ENCODE results near the gene ATAD5. TPM values are rescaled to one million over a fixed set of nuclear protein-coding genes. Genes with fewer than 3 reads are reported as not detected.

Gene ATAD5
- total and polyA plus RNA-seq, 2 of the 4 experiments (the other 2 are of a cell fraction): 1.0 to 1.3 TPM

DNA sequence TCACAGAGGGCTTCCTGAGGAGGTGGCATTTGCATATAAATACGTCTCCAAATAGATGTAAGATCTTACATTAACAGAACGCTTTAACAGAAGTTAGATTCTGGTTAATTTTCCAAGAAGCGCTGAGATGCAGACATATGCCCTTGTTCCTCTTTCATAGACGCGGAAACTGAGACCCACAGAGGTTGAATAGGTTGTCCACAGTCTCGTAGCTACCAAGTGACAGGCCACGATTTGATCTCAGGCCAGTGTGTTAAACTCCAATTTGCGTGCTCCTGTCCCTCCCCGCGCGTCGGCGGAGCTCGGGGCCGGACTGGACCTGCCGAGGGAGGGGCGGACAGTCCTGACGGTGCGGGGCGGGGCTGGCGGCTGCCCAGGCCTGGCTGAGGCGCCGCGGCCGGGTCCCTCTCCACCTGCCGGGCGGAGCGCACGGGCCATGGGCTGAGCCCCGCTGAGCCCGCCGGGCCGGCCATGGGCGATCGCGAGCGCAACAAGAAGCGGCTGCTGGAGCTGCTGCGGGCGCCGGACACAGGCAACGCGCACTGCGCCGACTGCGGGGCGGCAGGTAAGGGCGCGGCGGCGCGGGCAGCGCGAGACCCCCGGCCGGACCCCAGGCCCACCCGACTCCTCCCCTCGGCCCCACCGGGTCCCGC, 89.9 kb downstream of the ATAD5 start, which contains the start of gene ADAP2:
ADAP2 (plus strand) TSS at position 402 of the 653 bp plus-strand sequence; CDS start at position 472, 70 bp downstream.
- Histone ChIP-seq H3K27ac (ENCODE audit: insufficient read depth, low read length) (no peak within 1 kb of the TSS), H3K4ac (ENCODE audit: low read depth, low read length) (peak within 1 kb of the TSS; percentile 83), H3K14ac (replicated peaks; ENCODE audit: low read depth, low read length) (0 out of 2 replicates have a peak within 1 kb of the TSS, but pooled peaks have one; percentile 62), H3K4me3 (ENCODE audit: insufficient read depth, low read depth, low read length) (peak within 1 kb of the TSS; percentile 1; the same call in 1 of the 2 replicates), H2AK9ac (replicated peaks; ENCODE audit: low read depth, low read length, poor library complexity) (peak within 1 kb of the TSS; percentile 58), H3K23ac (ENCODE audit: low read depth, low read length) (peak within 1 kb of the TSS; percentile 60), H4K5ac (ENCODE audit: low read depth, low read length) (no peak within 1 kb of the TSS), H2BK15ac (ENCODE audit: low read depth, low read length) (peak within 1 kb of the TSS; percentile 73; the same call in 1 of the 3 replicates), H4K20me1 (ENCODE audit: insufficient read depth, low read length) (no peaks in the 10 kb centered on the region), H3K18ac (ENCODE audit: low read depth, low read length) (no peak within 1 kb of the TSS), H3K27me3 (ENCODE audit: control insufficient read depth, insufficient read depth, low read length) (peaks cover 13% of the 10 kb centered on the region), H3K9me1 (ENCODE audit: insufficient read depth, low read length) (peaks cover 6% of the 10 kb centered on the region), H3K9me3 (ENCODE audit: control insufficient read depth, insufficient read depth, low read length) (no peaks in the 10 kb centered on the region), H3K9ac (ENCODE audit: low read depth, low read length) (no peak within 1 kb of the TSS), H3K56ac (ENCODE audit: extremely low read depth, insufficient read depth, low read length) (no peak within 1 kb of the TSS), H2BK20ac (ENCODE audit: low read depth, low read length) (peak within 1 kb of the TSS; percentile 85; the same call in 1 of the 2 replicates), H2AFZ (replicated peaks; ENCODE audit: low read length, poor library complexity) (peak within 1 kb of the TSS; percentile 95), H2BK5ac (ENCODE audit: low read depth, low read length, poor library complexity, severe bottlenecking) (peak within 1 kb of the TSS; percentile 83), H3K36me3 (ENCODE audit: control insufficient read depth, insufficient read depth, low read length) (no peaks in the 10 kb centered on the region), H4K91ac (ENCODE audit: insufficient read depth, low read depth, low read length) (0 out of 2 replicates have a peak within 1 kb of the TSS, but pooled peaks have one; percentile 91), H3K4me1 (ENCODE audit: control insufficient read depth, insufficient read depth, low read length) (peaks cover 5% of the 10 kb centered on the region), H2BK120ac (ENCODE audit: low read depth, low read length) (peak within 1 kb of the TSS; percentile 87), H3K79me1 (ENCODE audit: low read depth in 1 of 2, low read length in 2 of 2) (0 out of 4 replicates have a peak, but pooled peaks cover 0 to 5% of the 10 kb centered on the region in 2 experiments), H4K8ac (ENCODE audit: low read depth in 2 of 2, low read length in 2 of 2) (peak within 1 kb of the TSS; percentile 40 to 88; a peak in 2 of 4 replicates), H3K4me2 (ENCODE audit: low read depth, low read length) (peak within 1 kb of the TSS; percentile 65), H2AK5ac (ENCODE audit: low read depth, low read length) (peak within 1 kb of the TSS; percentile 85; the same call in 1 of the 2 replicates)
- intact Hi-C loops (cut with micrococcal nuclease): no loop called here
- dilution Hi-C loops (cut with HindIII; ENCODE audit: low sequenced_read_pairs, unreplicated experiment): no loop called here
- in situ Hi-C loops (cut with MboI; ENCODE audit: low sequenced_read_pairs): no loop called here
- BruUV-seq (replicated peaks): no TSS peak
- DNase-seq (no peak), ATAC-seq (ENCODE audit: low read depth) (peak; percentile 58)
- ChIA-PET CTCF (no interaction called here), POLR2A (ENCODE audit: unreplicated experiment) (no interaction called here)
- WGBS, 2 experiments (ENCODE audit: extremely low coverage in 2 of 2, insufficient read length in 1 of 2): 19% methylated on average over 17 of the region's 60 CpGs; no CpG with 5 or more reads in 1 of the 2 experiments
- TF ChIP-seq BHLHE40 (IDR thresholded peaks at IDR 0.05; ENCODE audit: low read depth, low read length) (no peak), RFX5 (IDR thresholded peaks at IDR 0.05; ENCODE audit: low read depth, low read length) (no peak), ELK1 (IDR thresholded peaks at IDR 0.05; ENCODE audit: borderline replicate concordance, low read depth, low read length) (no peak), USF2 (IDR thresholded peaks at IDR 0.05; ENCODE audit: low read depth, low read length) (no peak), MAZ (IDR thresholded peaks at IDR 0.05; ENCODE audit: borderline replicate concordance, low read depth, low read length) (no peak), NFE2L2 (IDR thresholded peaks at IDR 0.05; ENCODE audit: low read depth, low read length) (no peak), FOS (IDR thresholded peaks at IDR 0.05; ENCODE audit: low read depth, low read length) (no peak), RAD21 (IDR thresholded peaks at IDR 0.05; ENCODE audit: low read length) (no peak)
